GM12878 (cell line): Measurements from ENCODE around the gene GRIK3. TPM values are rescaled to one million over a fixed set of nuclear protein-coding genes. Genes with fewer than 3 reads are reported as not detected.
"Not testable (repeated sequence)": the region's sequence is repeated elsewhere in the genome, so short reads cannot be mapped to it uniquely, and the experiment has no call there.

Experiments used
- ATAC-seq: fragments of 200-7000 bp; cut with Tn5 transposase; 3 replicates; pipeline ENCODE4 v1.9.1; 2020; ENCODE audit warnings: mild to moderate bottlenecking, moderate library complexity
- BruUV-seq: library from RNA; stranded (reverse); fragments of 400-500 nt; replicated peaks from 2 replicates; lab custom pipeline; 2021; lab: Mats Ljungman, UMichigan
- CTCF ChIA-PET: fragments of 300-600 bp; sonication (Branson Sonifier 250); formaldehyde crosslinking; extraction: SDS; loops from one replicate; lab custom pipeline; 2021; ENCODE audit warnings: inconsistent platforms; lab: Yijun Ruan, JAX
- POLR2A ChIA-PET: fragments of 350-600 bp; formaldehyde crosslinking; extraction: SDS; loops from one replicate; lab custom pipeline; 2021; ENCODE audit warnings: inconsistent platforms; lab: Charles Lee
- RAD21 ChIA-PET: fragments of 300-600 bp; sonication (Branson Sonifier 250); formaldehyde crosslinking; loops from one replicate; lab custom pipeline; 2023; ENCODE audit warnings: antibody characterized with exemption; ENCODE audit not compliant: unreplicated experiment; lab: Charles Lee
- SMC1A ChIA-PET: fragments of 300-600 bp; sonication (Branson Sonifier 250); formaldehyde crosslinking; loops from one replicate; lab custom pipeline; 2023; ENCODE audit not compliant: unreplicated experiment, uncharacterized antibody; lab: Charles Lee
- DNase-seq: peaks from one replicate; pipeline ENCODE4 v3.0.0-alpha.2; 2011; ENCODE audit warnings: low read depth, low spot score
- FAIRE-seq: peaks from 3 replicates; lab custom pipeline; 2011; peaks lifted over from hg19 to GRCh38; lab: Jason Lieb, UNC
- H2AFZ ChIP-seq: 2 replicates; pipeline ENCODE4 v1.6.0; 2011; ENCODE audit warnings: low read depth, low read length, control low read depth; ENCODE audit not compliant: control insufficient read depth
- H3K27ac ChIP-seq: 2 replicates; pipeline ENCODE4 v1.5.1; 2011; ENCODE audit warnings: control low read depth; ENCODE audit not compliant: control insufficient read depth, insufficient read depth
- H3K27me3 ChIP-seq, 2 experiments: replicated peaks in 1 of 2; 2 replicates each; pipeline versions ENCODE4 v1.6.0 to v1.6.1; 2011; ENCODE audit warnings: low read length in 1 of 2; ENCODE audit not compliant: control insufficient read depth in 2 of 2, insufficient read depth in 2 of 2
- H3K36me3 ChIP-seq, 2 experiments: 2 replicates each; pipeline ENCODE4 v1.5.1; 2011; ENCODE audit warnings: low read length in 1 of 2; ENCODE audit not compliant: control insufficient read depth in 2 of 2, insufficient read depth in 2 of 2
- H3K4me1 ChIP-seq: 2 replicates; pipeline ENCODE4 v1.6.1; 2011; ENCODE audit warnings: mild to moderate bottlenecking, low read length, moderate library complexity, mixed read lengths; ENCODE audit not compliant: control insufficient read depth, insufficient read depth
- H3K4me2 ChIP-seq: 2 replicates; pipeline ENCODE4 v1.6.0; 2011; ENCODE audit warnings: control low read depth; ENCODE audit not compliant: control insufficient read depth, insufficient read depth
- H3K4me3 ChIP-seq: fragments of 200-600 bp; sonication (generic); 2 replicates; pipeline ENCODE4 v1.5.1; 2016
- H3K79me2 ChIP-seq: 2 replicates; pipeline ENCODE4 v1.6.0; 2011; ENCODE audit warnings: low read length; ENCODE audit not compliant: control insufficient read depth, insufficient read depth
- H3K9ac ChIP-seq: 2 replicates; pipeline ENCODE4 v1.8.0; 2011; ENCODE audit warnings: low read length, control low read depth, mixed read lengths; ENCODE audit not compliant: control insufficient read depth, insufficient read depth
- H3K9me3 ChIP-seq: replicated peaks from 3 replicates; pipeline ENCODE4 v1.5.1; 2011; ENCODE audit warnings: mild to moderate bottlenecking, low read length; ENCODE audit not compliant: control insufficient read depth, insufficient read depth
- H4K20me1 ChIP-seq: 2 replicates; pipeline ENCODE4 v1.6.0; 2011; ENCODE audit not compliant: control insufficient read depth, insufficient read depth
- BCL11A ChIP-seq: IDR thresholded peaks from 2 replicates; pipeline ENCODE4 v1.6.1; 2011; ENCODE audit warnings: low read depth, low read length
- KLF5 ChIP-seq: fragments of 450-650 bp; IDR thresholded peaks from 2 replicates; pipeline ENCODE4 v1.6.1; 2014; ENCODE audit warnings: mild to moderate bottlenecking; ENCODE audit not compliant: partially characterized antibody
- NR2C2 ChIP-seq: IDR thresholded peaks from 2 replicates; pipeline ENCODE4 v1.6.1; 2011; ENCODE audit warnings: borderline replicate concordance, low read depth; ENCODE audit not compliant: control insufficient read depth, insufficient read length
- POLR2AphosphoS2 ChIP-seq: IDR thresholded peaks from 2 replicates; pipeline ENCODE4 v1.6.1; 2011; ENCODE audit warnings: low read depth, mild to moderate bottlenecking, low read length, improper control_type of control experiment, moderate library complexity
- SMC3 ChIP-seq: IDR thresholded peaks from 2 replicates; pipeline ENCODE4 v1.6.1; 2011; ENCODE audit warnings: low read length, improper control_type of control experiment, borderline replicate concordance
- ZBED1 ChIP-seq: IDR thresholded peaks from 2 replicates; pipeline ENCODE4 v1.6.1; 2016; ENCODE audit warnings: borderline replicate concordance
- WGBS: methylation state at CpG from one replicate; pipeline ENCODE4 v1.1.6; 2016; ENCODE audit warnings: low lambda C conversion rate; ENCODE audit not compliant: insufficient replicate concordance, insufficient coverage; ENCODE audit errors: missing lambda C conversion rate; 5-methylcytosine and 5-hydroxymethylcytosine counted together
- in situ Hi-C: fragments of 300-500 bp; cut with MboI; formaldehyde crosslinking; loops from 9 replicates; pipeline ENCODE4 v1.14.3; 2018; ENCODE audit warnings: mixed read lengths
- intact Hi-C: fragments of 100-400 bp; cut with micrococcal nuclease; formaldehyde crosslinking; loops from one replicate; pipeline ENCODE4 v1.14.2; 2022; ENCODE audit not compliant: unreplicated experiment
- polyA plus RNA-seq, 11 experiments: library from polyadenylated mRNA; depleted of rRNA in 4 of 11; unstranded in 6 of 11; stranded (reverse) in 5 of 11; fragments of >200 nt; fragmentation: Nextera tagmentation in 4 of 11; fragmentation: Illumina TruSeq in 1 of 11; extraction: Ambion mirVana in 4 of 11; extraction: Trizol in 1 of 11; gene quantifications; 1 replicate in 1 of 11; 2 replicates in 10 of 11; pipeline versions ENCODE4 v1.2.1 to v1.2.3, GENCODE V29; 2011 to 2016; ENCODE audit warnings: inconsistent platforms in 2 of 11, missing spikeins in 2 of 11, low read depth in 1 of 11
- total RNA-seq, 4 experiments: library from RNA; depleted of rRNA in 3 of 4; stranded (reverse); fragments of >200 nt in 3 of 4; fragmentation: Illumina TruSeq in 1 of 4; extraction: Trizol in 1 of 4; gene quantifications; 2 replicates each; pipeline versions ENCODE4 v1.2.1 to v1.2.3, GENCODE V29; 2013 to 2021
- TF ChIP-seq, protein P1 (sequence below), 3 experiments: IDR thresholded peaks in 2 of 3; conservative IDR thresholded peaks in 1 of 3; 2 replicates each; pipeline ENCODE4 v1.5.1; 2011; ENCODE audit warnings: low read depth in 3 of 3, low read length in 3 of 3, mild to moderate bottlenecking in 3 of 3, control low read depth in 2 of 3, moderate library complexity in 2 of 3, inconsistent platforms in 1 of 3, mixed read lengths in 1 of 3; ENCODE audit not compliant: control insufficient read depth in 2 of 3, insufficient read depth in 1 of 3; ENCODE audit errors: extremely low read depth in 1 of 3
- TF ChIP-seq, protein P2 (sequence below): IDR thresholded peaks from 2 replicates; pipeline ENCODE4 v1.6.1; 2011; ENCODE audit warnings: borderline replicate concordance, low read depth, mild to moderate bottlenecking, moderate library complexity, low read length; ENCODE audit not compliant: insufficient read depth, poor library complexity, severe bottlenecking

Gene GRIK3
- total and polyA plus RNA-seq, 10 of the 15 experiments (the other 5 are each of a cell fraction or from before 2014, with no cell fraction given), result not detected

DNA sequence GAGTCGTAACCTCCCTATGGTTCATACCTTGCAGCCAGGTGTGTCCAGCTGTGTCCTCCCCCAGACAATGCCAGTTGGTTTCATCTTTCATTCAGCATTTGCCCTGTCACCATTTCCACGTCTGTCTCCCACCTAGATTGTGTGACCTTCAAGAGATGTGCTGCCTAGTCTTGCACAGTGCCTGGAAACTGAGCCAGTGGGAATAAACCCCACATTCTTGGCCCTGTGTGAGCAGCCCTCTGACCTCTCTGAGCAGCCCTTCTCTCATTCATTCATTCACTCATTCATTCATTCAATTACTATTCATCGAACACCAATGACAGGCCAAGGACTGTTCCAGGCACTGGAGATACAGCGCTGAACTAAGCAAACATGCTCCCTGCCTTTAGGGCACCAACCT, 115.7 kb downstream of the GRIK3 start:
- no TSS peak for BruUV-seq
- RAD21 ChIA-PET, result no interaction called here
- H3K4me2 ChIP-seq, result no peak overlapping the region
- H3K36me3 ChIP-seq, result no peaks in the 10 kb centered on the region
- WGBS, result 34% methylated on average over 4 of the region's 4 CpGs
- FAIRE-seq, result no peak
- H3K9ac ChIP-seq, result no peak overlapping the region
- no peak for ATAC-seq
- no peak overlapping the region for H3K27ac ChIP-seq
- SMC1A ChIA-PET, result no interaction called here
- in situ Hi-C loops, result no loop called here
- no peaks in the 10 kb centered on the region for H3K79me2 ChIP-seq
- POLR2A ChIA-PET, result no interaction called here
- no peaks in the 10 kb centered on the region for H3K4me1 ChIP-seq
- no peak overlapping the region for H3K4me3 ChIP-seq
- no peak overlapping the region for H2AFZ ChIP-seq
- H3K27me3 ChIP-seq, result no peaks in the 10 kb centered on the region
- intact Hi-C loops, result no loop called here
- CTCF ChIA-PET, result no interaction called here
- no peaks in the 10 kb centered on the region; the same call in 2 of the 3 replicates for H3K9me3 ChIP-seq
- DNase-seq, result no peak
- TF ChIP-seq ZBED1 (no peak), BCL11A (no peak), POLR2AphosphoS2 (no peak), SMC3 (no peak), NR2C2 (no peak), KLF5 (no peak)
- TF ChIP-seq, protein P1, sequence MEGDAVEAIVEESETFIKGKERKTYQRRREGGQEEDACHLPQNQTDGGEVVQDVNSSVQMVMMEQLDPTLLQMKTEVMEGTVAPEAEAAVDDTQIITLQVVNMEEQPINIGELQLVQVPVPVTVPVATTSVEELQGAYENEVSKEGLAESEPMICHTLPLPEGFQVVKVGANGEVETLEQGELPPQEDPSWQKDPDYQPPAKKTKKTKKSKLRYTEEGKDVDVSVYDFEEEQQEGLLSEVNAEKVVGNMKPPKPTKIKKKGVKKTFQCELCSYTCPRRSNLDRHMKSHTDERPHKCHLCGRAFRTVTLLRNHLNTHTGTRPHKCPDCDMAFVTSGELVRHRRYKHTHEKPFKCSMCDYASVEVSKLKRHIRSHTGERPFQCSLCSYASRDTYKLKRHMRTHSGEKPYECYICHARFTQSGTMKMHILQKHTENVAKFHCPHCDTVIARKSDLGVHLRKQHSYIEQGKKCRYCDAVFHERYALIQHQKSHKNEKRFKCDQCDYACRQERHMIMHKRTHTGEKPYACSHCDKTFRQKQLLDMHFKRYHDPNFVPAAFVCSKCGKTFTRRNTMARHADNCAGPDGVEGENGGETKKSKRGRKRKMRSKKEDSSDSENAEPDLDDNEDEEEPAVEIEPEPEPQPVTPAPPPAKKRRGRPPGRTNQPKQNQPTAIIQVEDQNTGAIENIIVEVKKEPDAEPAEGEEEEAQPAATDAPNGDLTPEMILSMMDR (IDR thresholded peaks at IDR 0.05 in 2 of 3, conservative IDR thresholded peaks at IDR 0.05 in 1 of 3; ENCODE audit: control insufficient read depth in 2 of 3, extremely low read depth in 1 of 3, insufficient read depth in 1 of 3, low read depth in 3 of 3, low read length in 3 of 3), result no peak
- TF ChIP-seq, protein P2, sequence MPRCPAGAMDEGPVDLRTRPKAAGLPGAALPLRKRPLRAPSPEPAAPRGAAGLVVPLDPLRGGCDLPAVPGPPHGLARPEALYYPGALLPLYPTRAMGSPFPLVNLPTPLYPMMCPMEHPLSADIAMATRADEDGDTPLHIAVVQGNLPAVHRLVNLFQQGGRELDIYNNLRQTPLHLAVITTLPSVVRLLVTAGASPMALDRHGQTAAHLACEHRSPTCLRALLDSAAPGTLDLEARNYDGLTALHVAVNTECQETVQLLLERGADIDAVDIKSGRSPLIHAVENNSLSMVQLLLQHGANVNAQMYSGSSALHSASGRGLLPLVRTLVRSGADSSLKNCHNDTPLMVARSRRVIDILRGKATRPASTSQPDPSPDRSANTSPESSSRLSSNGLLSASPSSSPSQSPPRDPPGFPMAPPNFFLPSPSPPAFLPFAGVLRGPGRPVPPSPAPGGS, result no peak
- H4K20me1 ChIP-seq, result no peaks in the 10 kb centered on the region

DNA sequence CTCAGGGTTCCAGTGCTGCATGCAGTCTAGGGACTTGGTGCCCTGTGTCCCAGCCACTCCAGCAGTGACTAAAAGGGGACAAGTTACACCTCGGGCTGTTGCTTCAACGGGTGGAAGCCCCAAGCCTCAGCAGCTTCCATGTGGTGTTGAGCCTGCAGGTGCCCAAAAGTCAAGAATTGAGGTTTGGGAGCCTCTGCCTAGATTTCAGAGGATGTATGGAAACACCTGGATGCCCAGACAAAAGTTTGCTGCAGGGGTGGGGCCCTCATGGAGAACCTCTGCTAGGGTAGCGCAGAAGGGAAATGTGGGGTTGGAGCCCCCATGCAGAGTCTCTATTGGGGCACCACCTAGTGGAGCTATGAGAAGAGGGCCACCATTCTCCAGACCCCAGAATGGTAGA, 117.8 kb downstream of the GRIK3 start:
- CTCF ChIA-PET, H2AFZ ChIP-seq, H3K4me3 ChIP-seq, H3K79me2 ChIP-seq, H3K4me1 ChIP-seq, POLR2A ChIA-PET, H4K20me1 ChIP-seq, H3K4me2 ChIP-seq, H3K36me3 ChIP-seq, ATAC-seq, H3K9me3 ChIP-seq, H3K27me3 ChIP-seq, BruUV-seq, in situ Hi-C loops, H3K27ac ChIP-seq, H3K9ac ChIP-seq, DNase-seq, RAD21 ChIA-PET, SMC1A ChIA-PET, intact Hi-C loops, FAIRE-seq: not testable (repeated sequence)
- WGBS, result 19% methylated on average over 3 of the region's 3 CpGs
